GM19351 (cell line): Measurements from ENCODE around the gene CNTNAP2.

Source experiments
- ATAC-seq: cut with Tn5 transposase; IDR thresholded peaks from one replicate; pipeline ENCODE4 v1.9.1; 2021; ENCODE audit warnings: mild to moderate bottlenecking, moderate library complexity; ENCODE audit not compliant: unreplicated experiment

CNTNAP2 gene

DNA sequence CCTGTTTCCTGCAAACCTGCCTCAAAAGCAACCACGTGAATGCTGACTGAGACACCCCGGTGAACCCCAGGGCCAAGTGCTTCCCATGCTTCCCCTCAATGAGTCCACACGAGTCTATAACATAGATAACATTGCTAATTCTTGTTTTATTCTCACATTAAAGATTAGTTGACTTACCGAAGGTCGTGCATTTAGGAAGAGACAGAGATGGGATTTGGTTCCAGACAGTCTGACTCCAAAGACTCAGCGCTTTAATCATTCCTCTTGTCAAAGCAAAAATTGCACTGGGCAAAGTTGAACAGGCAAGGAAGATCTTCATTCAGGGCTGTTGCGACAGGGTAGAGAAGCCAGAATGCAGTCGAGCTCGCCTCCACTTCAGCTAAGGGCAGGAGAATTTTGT, 2038.4 kb downstream of the CNTNAP2 start:
- ATAC-seq = no peak

DNA sequence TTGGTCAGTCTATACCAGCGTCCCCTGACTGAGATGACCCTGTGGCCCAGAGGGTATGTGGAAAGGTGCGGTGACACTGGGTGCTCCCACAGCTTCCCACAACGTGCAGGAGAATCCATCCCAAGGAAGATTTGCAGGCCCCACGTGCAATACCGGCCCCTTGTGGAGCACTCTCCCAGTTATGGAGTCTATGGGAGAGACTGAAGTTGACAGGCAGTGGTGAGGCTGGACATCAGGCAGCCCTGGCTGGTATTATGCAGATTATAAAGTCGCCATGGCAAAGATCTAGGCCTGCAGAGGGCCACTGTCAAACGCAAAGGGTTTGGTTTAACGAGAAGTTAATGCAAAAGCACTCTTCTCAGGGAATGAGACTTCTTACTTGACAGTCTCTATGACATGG, 2039.2 kb downstream of the CNTNAP2 start:
- no peak for ATAC-seq

- ATAC-seq = no peak
These were observed 2039.6 kb downstream of the CNTNAP2 start for GRCh38 chr7:148156233-148156632.

DNA sequence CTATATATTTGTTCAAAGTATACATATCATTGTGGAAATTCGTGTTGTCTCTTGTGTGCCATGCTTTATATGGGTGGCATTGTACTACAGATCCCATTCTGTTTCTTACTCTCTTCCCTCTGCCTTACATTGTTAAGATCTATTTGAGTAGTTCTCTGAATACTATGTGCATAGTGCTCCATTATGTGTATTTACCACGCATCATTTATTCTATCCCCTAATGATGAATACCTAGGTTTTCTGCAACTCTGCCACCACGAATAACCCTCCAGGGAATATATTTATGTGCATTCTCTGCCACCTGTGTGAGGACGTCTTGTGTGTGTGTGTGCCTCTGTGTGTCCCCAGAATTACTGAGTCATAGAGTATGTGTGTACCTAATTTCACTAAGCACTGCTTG, 2042.7 kb downstream of the CNTNAP2 start:
- no peak for ATAC-seq

- ATAC-seq = no peak
These were observed 2045.2 kb downstream of the CNTNAP2 start for GRCh38 chr7:148161776-148162175.

- no peak for ATAC-seq
These were observed 2046.2 kb downstream of the CNTNAP2 start for GRCh38 chr7:148162808-148163207.

- no peak for ATAC-seq
These were observed 2046.6 kb downstream of the CNTNAP2 start for GRCh38 chr7:148163246-148163645.

- ATAC-seq = no peak
These were observed 2056.3 kb downstream of the CNTNAP2 start for GRCh38 chr7:148172920-148173319.

DNA sequence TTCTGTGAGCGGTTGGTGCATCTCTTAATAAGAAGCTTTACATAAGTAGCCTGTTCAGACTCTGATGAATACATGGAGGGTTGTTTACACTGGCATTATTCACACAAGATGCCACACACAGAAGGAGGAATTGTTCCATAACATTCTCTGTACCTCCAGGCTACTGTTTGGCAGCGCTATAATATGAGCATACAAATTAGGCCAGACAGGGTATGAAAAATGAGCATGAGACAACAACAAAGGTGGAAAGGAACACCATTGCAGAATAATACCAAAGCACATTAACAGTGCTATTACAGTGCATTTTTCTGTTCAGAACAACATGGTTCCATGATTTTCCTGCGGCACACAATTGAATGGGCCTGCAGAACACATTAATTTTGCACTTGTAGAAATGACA, 2056.8 kb downstream of the CNTNAP2 start:
- ATAC-seq = no peak

DNA sequence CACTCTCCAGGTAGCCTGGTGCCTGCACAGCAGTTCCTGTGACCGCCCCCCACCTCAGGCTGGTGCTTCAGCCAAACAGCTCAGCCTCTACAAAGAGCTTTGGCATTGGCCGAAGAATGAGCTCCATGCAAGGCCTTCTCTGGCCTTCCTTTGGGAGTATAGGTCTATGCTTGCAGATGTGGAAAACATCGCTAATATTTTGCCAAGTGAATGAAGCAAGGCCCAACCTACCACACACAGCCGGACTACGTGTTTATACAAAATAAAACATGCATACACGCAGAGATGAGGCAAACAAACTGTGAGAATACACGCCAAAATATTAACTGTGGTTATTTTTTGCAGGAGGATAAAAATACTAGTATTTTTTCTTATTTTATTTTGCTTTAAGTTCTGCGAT, 2057.8 kb downstream of the CNTNAP2 start:
- ATAC-seq = no peak

DNA sequence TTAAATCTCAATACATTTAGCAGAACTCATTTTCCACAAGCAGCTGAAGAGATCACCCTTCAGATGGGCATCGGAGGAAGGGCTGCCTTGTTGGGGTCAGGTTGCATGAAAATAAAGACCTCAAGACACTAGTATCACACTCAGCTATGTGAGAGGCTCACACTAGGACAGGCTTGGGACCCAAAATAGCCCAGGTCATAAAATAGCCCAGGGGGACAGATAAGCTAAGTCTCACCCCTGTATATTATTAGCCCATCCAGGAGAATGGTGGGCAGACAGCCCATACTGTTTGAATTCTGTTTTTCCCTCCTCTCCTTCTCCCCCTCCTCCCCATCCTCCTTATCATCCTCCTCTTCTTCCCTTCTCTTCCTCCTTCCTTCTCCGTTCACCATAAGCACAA, 2058.9 kb downstream of the CNTNAP2 start:
- ATAC-seq = no peak

DNA sequence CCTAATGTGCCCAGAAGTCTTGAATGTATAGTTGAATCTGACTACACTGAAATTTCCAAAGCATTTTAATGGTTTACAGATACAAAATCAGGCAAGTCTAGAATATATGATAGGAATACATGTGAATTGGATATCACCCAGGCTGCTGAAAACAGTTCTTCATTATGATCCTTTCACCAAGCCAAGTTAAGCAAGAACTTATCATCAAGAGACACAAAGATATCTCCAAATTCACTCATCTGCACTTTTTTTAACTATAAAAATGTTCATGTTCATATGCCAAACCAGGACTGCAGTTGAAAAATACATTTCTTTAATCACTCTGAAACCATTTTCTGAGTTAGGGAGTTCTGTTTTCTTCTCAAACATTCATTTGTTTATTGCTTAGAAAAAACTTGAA, 2061.4 kb downstream of the CNTNAP2 start:
- no peak for ATAC-seq

DNA sequence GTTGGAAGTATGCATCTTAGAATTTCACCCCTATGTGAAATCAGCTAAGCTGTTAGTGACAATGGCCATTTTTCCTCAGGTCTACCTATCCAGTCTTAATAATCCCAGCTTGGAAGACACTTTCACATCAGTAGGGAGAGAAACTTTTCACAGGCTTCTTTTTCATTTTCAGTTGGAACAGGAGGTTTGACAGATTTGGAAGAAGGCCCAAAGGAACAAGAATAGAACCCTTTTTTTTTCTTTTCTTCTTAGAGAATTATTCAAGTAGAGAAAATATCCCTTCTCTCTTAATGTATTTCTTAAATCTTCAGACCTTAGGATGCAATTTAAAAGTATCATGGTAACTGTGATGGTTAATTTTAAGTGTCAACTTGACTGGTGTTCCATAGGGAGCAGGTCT, 2063.5 kb downstream of the CNTNAP2 start:
- no peak for ATAC-seq

DNA sequence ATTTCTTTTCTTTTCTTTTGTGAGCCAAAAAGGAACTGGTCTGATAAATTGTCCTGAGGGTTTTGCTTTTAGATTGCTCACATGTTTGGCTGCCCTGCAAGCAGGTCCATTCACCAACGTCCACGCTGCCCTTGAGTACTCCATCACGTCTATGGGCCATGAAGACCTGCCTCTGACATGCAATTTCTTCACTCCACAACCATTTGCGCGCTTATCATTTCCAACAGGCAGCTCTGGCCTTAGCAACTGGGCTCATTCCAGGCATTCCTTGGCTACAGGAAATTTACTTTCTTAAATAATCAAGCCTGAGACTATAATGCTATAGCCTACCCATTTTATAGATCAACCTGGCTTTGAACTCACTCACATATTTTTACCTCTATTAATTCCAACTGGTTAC, 2065.7 kb downstream of the CNTNAP2 start:
- ATAC-seq = no peak

- no peak for ATAC-seq
These were observed 2068.4 kb downstream of the CNTNAP2 start for GRCh38 chr7:148185041-148185440.

DNA sequence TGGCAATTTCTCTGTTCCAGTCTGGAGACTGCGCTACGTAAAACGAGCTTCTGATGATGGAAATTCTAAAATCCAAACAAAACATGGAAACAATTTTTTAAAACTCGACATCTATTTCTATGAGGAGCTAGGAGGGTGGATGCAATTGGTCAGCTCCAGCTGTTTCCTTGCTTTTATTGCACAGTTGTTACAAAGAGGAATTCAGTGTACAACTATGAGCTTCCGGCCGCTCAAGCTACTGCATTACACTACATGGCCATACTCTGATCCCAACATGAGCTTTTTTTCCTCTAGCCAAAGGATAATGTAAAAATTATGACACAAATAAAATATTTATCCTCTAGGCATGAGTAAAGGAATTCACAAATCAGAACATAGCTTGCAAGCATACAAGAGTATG, 2070.9 kb downstream of the CNTNAP2 start:
- ATAC-seq = no peak

DNA sequence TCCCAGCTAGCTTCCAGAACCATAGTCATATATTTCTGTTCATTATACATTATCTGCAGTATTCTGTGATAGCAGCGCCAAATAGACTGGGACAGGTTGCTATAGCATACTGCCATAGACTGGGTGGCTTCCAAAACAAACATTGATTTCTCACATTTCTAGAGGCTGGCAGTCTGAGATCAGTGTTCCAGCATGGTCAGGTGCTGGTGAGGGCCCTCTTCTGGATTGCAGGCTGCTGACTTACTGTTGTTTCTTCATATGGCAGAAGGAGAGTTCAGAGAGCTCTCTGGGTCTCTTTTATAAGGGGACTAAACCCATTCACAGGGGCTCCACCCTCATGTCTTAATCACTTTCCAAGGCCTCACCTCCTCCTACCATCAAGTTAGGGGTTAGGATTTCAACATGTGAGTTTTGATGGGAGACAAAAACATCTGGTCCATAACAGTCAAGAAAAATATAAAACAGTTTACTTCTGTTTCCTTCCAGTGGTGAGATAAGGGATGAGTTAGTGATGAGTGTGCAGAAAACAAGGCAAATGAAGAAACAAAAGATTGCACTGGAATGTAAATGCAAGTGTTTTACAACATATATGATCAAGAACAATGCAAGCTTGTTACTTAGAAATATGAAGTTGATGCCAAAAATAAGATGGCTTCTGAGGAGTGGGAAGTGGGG, 2074.9 kb downstream of the CNTNAP2 start:
- no peak for ATAC-seq

- ATAC-seq = no peak
These were observed 2075.9 kb downstream of the CNTNAP2 start for GRCh38 chr7:148192491-148192890.

GRCh38 chr7:148201992-148202391, 2085.4 kb downstream of the CNTNAP2 start:
- ATAC-seq = no peak

GRCh38 chr7:148204639-148205304, 2088.2 kb downstream of the CNTNAP2 start:
- ATAC-seq = no peak

DNA sequence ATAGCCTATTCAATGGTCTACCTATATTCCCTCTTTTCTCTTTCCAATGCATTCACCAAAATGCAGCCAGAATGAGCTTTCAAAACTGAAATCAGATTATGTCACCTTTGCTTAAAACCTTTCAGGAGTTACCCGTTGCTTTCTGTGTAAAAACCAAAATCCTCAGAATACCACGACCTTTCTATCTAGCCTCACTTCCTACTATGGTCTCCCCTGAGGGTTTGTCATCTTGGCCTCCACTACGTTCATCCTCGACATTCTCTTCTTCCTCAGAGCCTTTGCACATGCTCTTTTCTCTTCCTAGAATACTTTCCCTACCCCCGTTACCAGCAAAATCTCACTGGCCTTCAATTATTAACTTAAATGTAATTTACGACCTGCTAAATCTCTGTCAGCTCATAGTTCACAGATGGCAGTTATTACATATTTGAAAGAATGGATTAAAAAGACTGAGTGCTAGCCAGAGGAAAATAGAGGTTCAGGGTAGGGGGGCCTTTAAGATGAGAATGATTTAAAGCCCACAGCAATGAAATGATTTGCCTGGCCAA, 2093.1 kb downstream of the CNTNAP2 start:
- ATAC-seq = no peak

DNA sequence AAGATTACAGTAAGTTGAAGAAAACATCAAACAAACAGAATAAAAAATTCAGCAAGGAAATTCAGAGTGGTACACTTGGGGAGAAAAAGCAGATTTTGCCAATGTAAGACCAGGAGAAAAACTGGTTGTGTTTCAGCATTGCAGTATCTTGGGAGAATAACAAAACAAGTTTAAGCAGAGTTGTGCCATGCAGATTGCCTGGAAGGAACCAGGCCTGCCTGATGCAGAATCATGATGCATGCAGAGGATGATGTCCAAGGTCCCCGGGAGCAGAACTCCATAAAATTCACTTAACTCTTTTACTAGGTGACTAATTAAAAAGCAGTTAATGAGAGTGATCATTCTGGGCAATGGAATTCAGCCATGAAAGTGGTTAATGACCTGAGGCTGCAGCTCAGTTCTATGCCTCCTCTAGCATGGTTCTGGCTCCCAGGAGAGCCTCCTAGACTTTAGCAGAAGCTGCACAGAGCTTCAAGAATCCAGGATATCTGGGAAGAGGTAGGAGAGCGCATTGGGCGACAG, 2094.3 kb downstream of the CNTNAP2 start:
- ATAC-seq = no peak
